NT2/D1 (cell line): ENCODE data around the gene CDK2.

Experiments used
- DNase-seq: peaks from one replicate; pipeline ENCODE4 v3.0.0-alpha.2; 2011; ENCODE audit warnings: low read depth, low spot score
- H3K27me3 ChIP-seq: 2 replicates; pipeline ENCODE4 v1.6.0; 2011; ENCODE audit warnings: mild to moderate bottlenecking; ENCODE audit not compliant: insufficient read length, insufficient read depth
- H3K36me3 ChIP-seq: 2 replicates; pipeline ENCODE4 v1.6.1; 2011; ENCODE audit warnings: mild to moderate bottlenecking, low read length, mixed read lengths; ENCODE audit not compliant: insufficient read depth, insufficient read length
- H3K4me1 ChIP-seq: 2 replicates; pipeline ENCODE4 v1.5.1; 2011; ENCODE audit not compliant: insufficient read depth, insufficient read length
- H3K4me3 ChIP-seq: 2 replicates; pipeline ENCODE4 v1.5.1; 2011; ENCODE audit warnings: low read depth; ENCODE audit not compliant: insufficient read length
- H3K9ac ChIP-seq: 2 replicates; pipeline ENCODE4 v1.6.0; 2011; ENCODE audit warnings: low read depth; ENCODE audit not compliant: insufficient read length
- H3K9me3 ChIP-seq: 2 replicates; pipeline ENCODE4 v1.5.1; 2011; ENCODE audit warnings: mild to moderate bottlenecking, low read length; ENCODE audit not compliant: insufficient read depth
- SUZ12 ChIP-seq: IDR thresholded peaks from 2 replicates; pipeline ENCODE4 v1.6.1; 2011; ENCODE audit not compliant: insufficient read length, insufficient read depth; ENCODE audit errors: extremely low read depth
- YY1 ChIP-seq: IDR thresholded peaks from 2 replicates; pipeline ENCODE4 v1.6.1; 2011; ENCODE audit not compliant: insufficient read length, insufficient read depth
- ZNF274 ChIP-seq: IDR thresholded peaks from 2 replicates; pipeline ENCODE4 v1.6.1; 2011; ENCODE audit warnings: mild to moderate bottlenecking, low read depth, low read length

Gene CDK2

GRCh38 chr12:55927588-55928502 is 38.8 kb upstream of the CDK2 start, which contains the start of gene PYM1:
PYM1 (minus strand) TSS chr12:55927894; CDS start chr12:55927761, 133 bp downstream.
- peaks cover 26% of the 10 kb centered on the region for H3K36me3 ChIP-seq
- peaks cover 21% of the 10 kb centered on the region for H3K27me3 ChIP-seq
- H3K9me3 ChIP-seq, result no peaks in the 10 kb centered on the region
- peak within 1 kb of the TSS; percentile 97 for H3K9ac ChIP-seq
- peaks cover 7% of the 10 kb centered on the region for H3K4me1 ChIP-seq
- TF ChIP-seq SUZ12 (no peak), ZNF274 (no peak), YY1 (no peak)
- DNase-seq, result peak; percentile 72
- peak within 1 kb of the TSS; percentile 98 for H3K4me3 ChIP-seq

DNA sequence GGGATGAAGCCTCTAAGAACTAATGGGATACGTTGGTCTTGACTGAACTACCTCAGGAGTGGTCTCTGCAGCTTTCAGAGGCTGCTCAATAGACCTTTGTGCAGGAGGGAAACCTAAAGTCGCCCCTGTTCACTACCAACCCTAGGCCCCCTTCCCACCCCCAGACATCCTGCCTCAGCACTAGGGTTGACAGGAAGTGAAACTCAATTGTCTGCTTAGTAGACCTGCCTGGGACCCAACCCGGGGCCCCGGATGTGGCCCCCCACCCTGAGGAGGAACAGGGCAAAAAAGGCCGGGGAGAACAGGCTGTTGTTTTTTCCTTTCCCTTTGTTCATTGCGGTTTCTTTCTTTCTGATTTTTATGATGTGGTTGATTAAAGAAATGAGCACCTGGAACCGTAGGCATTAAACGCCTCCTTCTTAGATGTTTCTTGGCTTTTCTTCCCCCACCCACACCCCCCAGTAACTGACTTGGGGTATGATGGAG is 37.3 kb upstream of the CDK2 start:
- H3K4me3 ChIP-seq, result no peak overlapping the region
- H3K9ac ChIP-seq, result no peak overlapping the region
- DNase-seq, result no peak
- H3K36me3 ChIP-seq, result peaks cover 18% of the 10 kb centered on the region
- H3K9me3 ChIP-seq, result no peaks in the 10 kb centered on the region
- peaks cover 5% of the 10 kb centered on the region for H3K4me1 ChIP-seq
- H3K27me3 ChIP-seq, result peaks cover 31% of the 10 kb centered on the region
- no peak for TF ChIP-seq SUZ12
- no peak for TF ChIP-seq YY1
- TF ChIP-seq ZNF274, result no peak

DNA sequence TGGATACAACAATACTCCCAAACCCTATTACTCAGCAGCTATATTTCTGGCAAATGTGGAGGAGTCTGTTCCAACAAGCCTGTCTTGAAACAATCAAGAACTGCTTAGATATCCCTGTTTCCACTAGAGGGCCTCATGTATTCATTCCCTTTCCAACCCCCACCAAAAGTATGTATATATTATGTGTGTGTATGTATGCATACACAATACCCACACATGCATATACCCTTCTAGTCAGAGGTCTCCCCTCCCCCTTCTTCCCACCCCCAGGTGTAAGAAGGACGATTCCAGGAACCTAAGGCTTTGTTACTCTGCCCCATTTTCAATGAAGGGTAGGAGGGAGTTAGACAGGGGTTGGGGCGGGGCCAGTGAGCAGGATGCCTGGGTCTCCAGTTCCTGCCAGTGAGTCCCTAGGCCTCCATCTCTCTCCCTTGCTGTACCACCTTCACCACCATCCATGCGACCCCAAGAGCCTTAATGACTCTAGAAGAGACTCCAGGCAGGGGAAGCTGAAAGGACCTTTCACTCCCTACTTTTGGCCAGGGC is 35.8 kb upstream of the CDK2 start, which contains the start of gene DGKA:
Gene DGKA (plus strand): TSS at position 392 of the 546 bp plus-strand sequence. CDS start 5,342 bp downstream, outside the sequence.
- Histone ChIP-seq H3K9me3 (no peaks in the 10 kb centered on the region), H3K27me3 (peaks cover 35% of the 10 kb centered on the region), H3K4me1 (peaks cover 5% of the 10 kb centered on the region), H3K9ac (peak within 1 kb of the TSS; percentile 78), H3K36me3 (peaks cover 12% of the 10 kb centered on the region), H3K4me3 (peak within 1 kb of the TSS; percentile 66)
- DNase-seq, result no peak
- TF ChIP-seq SUZ12 (no peak), YY1 (no peak), ZNF274 (no peak)

GRCh38 chr12:55931317-55931779 is 35.3 kb upstream of the CDK2 start:
- no peaks in the 10 kb centered on the region for H3K9me3 ChIP-seq
- peak overlapping the region; percentile 66 for H3K4me3 ChIP-seq
- DNase-seq, result no peak
- peak overlapping the region; percentile 78 for H3K9ac ChIP-seq
- H3K4me1 ChIP-seq, result peaks cover 5% of the 10 kb centered on the region
- peaks cover 8% of the 10 kb centered on the region for H3K36me3 ChIP-seq
- peaks cover 35% of the 10 kb centered on the region for H3K27me3 ChIP-seq
- no peak for TF ChIP-seq YY1
- no peak for TF ChIP-seq ZNF274
- TF ChIP-seq SUZ12, result no peak

DNA sequence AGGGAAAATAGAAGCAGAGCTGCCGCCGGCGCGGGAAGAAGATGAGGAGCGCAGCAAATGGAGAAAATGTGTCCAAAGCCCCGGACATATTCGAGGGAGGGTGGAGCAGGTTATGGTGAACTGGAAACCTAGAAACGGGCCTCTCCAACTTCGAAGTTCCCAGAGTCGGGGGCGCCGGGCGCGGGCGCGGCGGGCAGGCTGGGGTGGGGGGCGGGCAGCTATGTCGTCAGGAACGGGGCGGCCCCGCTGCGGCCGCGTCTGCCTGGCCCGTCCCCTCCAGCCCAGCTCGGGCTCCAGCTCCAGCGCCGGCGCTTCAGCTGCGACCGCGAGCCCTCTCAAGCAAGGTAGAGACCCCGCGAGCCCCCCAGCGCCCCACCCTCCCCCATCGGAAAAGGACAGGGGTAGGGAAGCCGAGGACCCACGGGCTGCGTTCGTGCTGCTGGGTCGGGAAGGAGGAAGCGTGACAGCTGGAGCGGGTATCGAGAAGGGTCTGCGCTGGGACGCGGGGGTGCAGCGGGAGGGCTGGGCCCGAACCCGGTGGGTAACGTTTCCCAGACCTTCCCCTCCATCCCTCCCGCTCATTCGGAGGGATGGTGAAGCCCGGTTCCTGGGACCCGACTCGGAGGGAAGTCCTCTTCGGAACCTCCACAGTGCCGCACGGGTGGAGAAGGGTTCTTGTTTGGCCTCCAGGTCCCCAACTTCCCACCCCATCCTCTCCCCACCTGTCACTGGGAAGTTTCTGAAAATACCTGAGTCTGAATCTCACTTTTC is 34.7 kb upstream of the CDK2 start:
- H3K4me1 ChIP-seq, result peaks cover 5% of the 10 kb centered on the region
- H3K9me3 ChIP-seq, result no peaks in the 10 kb centered on the region
- no peak for DNase-seq
- H3K27me3 ChIP-seq, result peaks cover 35% of the 10 kb centered on the region
- H3K4me3 ChIP-seq, result peak overlapping the region; percentile 66
- H3K36me3 ChIP-seq, result peaks cover 10% of the 10 kb centered on the region
- no peak for TF ChIP-seq SUZ12
- no peak for TF ChIP-seq YY1
- TF ChIP-seq ZNF274, result no peak
- peak overlapping the region; percentile 78 for H3K9ac ChIP-seq

DNA sequence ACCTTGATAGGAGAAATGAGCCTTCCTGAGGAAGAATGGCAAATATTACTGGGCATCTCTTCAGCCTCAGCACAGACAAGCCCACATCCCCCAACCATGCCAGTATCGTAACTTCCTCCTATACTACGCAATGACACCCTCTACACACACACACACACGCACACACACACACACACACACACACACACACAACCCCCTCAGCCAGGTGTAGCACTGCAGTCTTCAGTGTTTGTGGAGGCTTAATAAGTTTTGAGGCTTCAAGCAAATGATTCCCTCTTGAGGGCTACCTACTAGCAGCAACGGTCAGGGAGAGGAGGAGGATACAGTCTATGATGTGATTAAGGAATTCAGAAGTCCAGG is 34.1 kb upstream of the CDK2 start:
- H3K9me3 ChIP-seq, result no peaks in the 10 kb centered on the region
- no peak for TF ChIP-seq YY1
- TF ChIP-seq ZNF274, result no peak
- peak overlapping the region; percentile 66 for H3K4me3 ChIP-seq
- H3K27me3 ChIP-seq, result peaks cover 35% of the 10 kb centered on the region
- peaks cover 15% of the 10 kb centered on the region for H3K36me3 ChIP-seq
- H3K4me1 ChIP-seq, result peaks cover 5% of the 10 kb centered on the region
- DNase-seq, result no peak
- peak overlapping the region; percentile 78 for H3K9ac ChIP-seq

GRCh38 chr12:55933169-55933798 is 33.3 kb upstream of the CDK2 start:
- Histone ChIP-seq H3K4me3 (no peak overlapping the region), H3K9ac (no peak overlapping the region), H3K9me3 (no peaks in the 10 kb centered on the region), H3K27me3 (peaks cover 35% of the 10 kb centered on the region), H3K36me3 (peaks cover 18% of the 10 kb centered on the region), H3K4me1 (peaks cover 5% of the 10 kb centered on the region)
- no peak for DNase-seq
- no peak for TF ChIP-seq SUZ12
- TF ChIP-seq YY1, result no peak
- TF ChIP-seq ZNF274, result no peak
